Measurements from ENCODE around the gene CFAP20.

Gene CFAP20

GRCh38 chr16:58129097-58129936 is at the start of gene CFAP20:
Gene CFAP20, minus strand, starts transcription at chr16:58129381. Its CDS starts 266 bp downstream, at chr16:58129115.
- peak; percentile 97 for DNase-seq

GRCh38 chr16:58177353-58177710 is 48.2 kb upstream of the CFAP20 start:
- DNase-seq: no peak

- no peak for DNase-seq
Measured at GRCh38 chr16:58176608-58177352, 47.6 kb upstream of the CFAP20 start.

- DNase-seq: no peak
Measured at GRCh38 chr16:58170223-58170622, 41.0 kb upstream of the CFAP20 start.

- DNase-seq: no peak
Measured at GRCh38 chr16:58160855-58161254, 31.7 kb upstream of the CFAP20 start.

GRCh38 chr16:58158725-58159124 is 29.5 kb upstream of the CFAP20 start:
- DNase-seq: no peak

GRCh38 chr16:58157951-58158540 is 28.9 kb upstream of the CFAP20 start:
- DNase-seq: no peak

GRCh38 chr16:58157239-58157638 is 28.1 kb upstream of the CFAP20 start:
- DNase-seq: no peak

- no peak for DNase-seq
Measured at GRCh38 chr16:58155839-58156238, 26.7 kb upstream of the CFAP20 start.

GRCh38 chr16:58154345-58154744 is 25.2 kb upstream of the CFAP20 start:
- no peak for DNase-seq

- DNase-seq: no peak
Measured at GRCh38 chr16:58152246-58152868, 23.2 kb upstream of the CFAP20 start.

GRCh38 chr16:58148526-58148925 is 19.3 kb upstream of the CFAP20 start:
- no peak for DNase-seq

GRCh38 chr16:58148099-58148498 is 18.9 kb upstream of the CFAP20 start:
- DNase-seq: no peak

GRCh38 chr16:58138852-58139251 is 9.7 kb upstream of the CFAP20 start:
- DNase-seq: no peak

GRCh38 chr16:58137581-58137980 is 8.4 kb upstream of the CFAP20 start:
- DNase-seq: no peak

- peak in 1 of 2 experiments; percentile 6 for DNase-seq
Measured at GRCh38 chr16:58128711-58129096, 477 bp downstream of the CFAP20 start.

- no peak for DNase-seq
Measured at GRCh38 chr16:58128181-58128631, 975 bp downstream of the CFAP20 start.

- no peak for DNase-seq
Measured at GRCh38 chr16:58127634-58128033, 1.5 kb downstream of the CFAP20 start.

- no peak for DNase-seq
Measured at GRCh38 chr16:58127033-58127556, 2.1 kb downstream of the CFAP20 start.

- no peak for DNase-seq
Measured at GRCh38 chr16:58126451-58126961, 2.7 kb downstream of the CFAP20 start.

GRCh38 chr16:58125781-58126335 is 3.3 kb downstream of the CFAP20 start:
- no peak for DNase-seq

GRCh38 chr16:58125041-58125440 is 4.1 kb downstream of the CFAP20 start:
- no peak for DNase-seq

GRCh38 chr16:58124601-58124915 is 4.6 kb downstream of the CFAP20 start:
- DNase-seq: no peak
